Measurements from ENCODE around the gene FAM174B. TPM values are rescaled to one million over a fixed set of nuclear protein-coding genes. Genes with fewer than 3 reads are reported as not detected.

The FAM174B gene
- total and polyA plus RNA-seq, 7 donors, result 7.6 to 22.1 (median 11.0) TPM

GRCh38 chr15:92653836-92654539 lies 1.6 kb downstream of the FAM174B start:
- DNase-seq, result no peak
- Histone ChIP-seq H3K36me3 (ENCODE audit: insufficient read depth in 1 of 2, low read depth in 1 of 2) (no peaks in the 10 kb centered on the region), H3K27ac (no peak overlapping the region), H3K4me3 (peak overlapping the region; percentile 73), H3K9me3 (no peaks in the 10 kb centered on the region), H3K4me1 (no peaks in the 10 kb centered on the region), H3K27me3 (ENCODE audit: insufficient read depth in 3 of 3, low read length in 2 of 3) (peaks cover 0 to 6% (median 0%) of the 10 kb centered on the region in 3 donors)
- WGBS, 3 donors, result 77 to 80% (median 79%) methylated on average over 7 of the region's 7 CpGs
- ATAC-seq, result peak in 1 of 4 donors; percentile 39
- TF ChIP-seq, protein P1, sequence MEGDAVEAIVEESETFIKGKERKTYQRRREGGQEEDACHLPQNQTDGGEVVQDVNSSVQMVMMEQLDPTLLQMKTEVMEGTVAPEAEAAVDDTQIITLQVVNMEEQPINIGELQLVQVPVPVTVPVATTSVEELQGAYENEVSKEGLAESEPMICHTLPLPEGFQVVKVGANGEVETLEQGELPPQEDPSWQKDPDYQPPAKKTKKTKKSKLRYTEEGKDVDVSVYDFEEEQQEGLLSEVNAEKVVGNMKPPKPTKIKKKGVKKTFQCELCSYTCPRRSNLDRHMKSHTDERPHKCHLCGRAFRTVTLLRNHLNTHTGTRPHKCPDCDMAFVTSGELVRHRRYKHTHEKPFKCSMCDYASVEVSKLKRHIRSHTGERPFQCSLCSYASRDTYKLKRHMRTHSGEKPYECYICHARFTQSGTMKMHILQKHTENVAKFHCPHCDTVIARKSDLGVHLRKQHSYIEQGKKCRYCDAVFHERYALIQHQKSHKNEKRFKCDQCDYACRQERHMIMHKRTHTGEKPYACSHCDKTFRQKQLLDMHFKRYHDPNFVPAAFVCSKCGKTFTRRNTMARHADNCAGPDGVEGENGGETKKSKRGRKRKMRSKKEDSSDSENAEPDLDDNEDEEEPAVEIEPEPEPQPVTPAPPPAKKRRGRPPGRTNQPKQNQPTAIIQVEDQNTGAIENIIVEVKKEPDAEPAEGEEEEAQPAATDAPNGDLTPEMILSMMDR (IDR thresholded peaks at IDR 0.05), result no peak
- intact Hi-C loops (cut with DNase I), result loop anchor here in 1 of 2 donors (10.0 kb wide), 1 partner anchor 49 kb away; no protein-coding TSS in a partner anchor

- intact Hi-C loops (cut with DNase I), result loop anchor here in 1 of 2 donors (10.0 kb wide), 1 partner anchor 49 kb away; no protein-coding TSS in a partner anchor
- DNase-seq (no peak), ATAC-seq (no peak)
- no peaks in the 10 kb centered on the region for H3K4me1 ChIP-seq
- no peak overlapping the region for H3K27ac ChIP-seq
- 90 to 92% (median 92%) methylated on average over 5 of the region's 5 CpGs for WGBS, 3 donors
- TF ChIP-seq, protein P1 (IDR thresholded peaks at IDR 0.05), result no peak
- no peaks in the 10 kb centered on the region for H3K36me3 ChIP-seq (ENCODE audit: insufficient read depth in 1 of 2, low read depth in 1 of 2)
- no peaks in the 10 kb centered on the region for H3K9me3 ChIP-seq
- peaks cover 0 to 6% (median 0%) of the 10 kb centered on the region in 3 donors for H3K27me3 ChIP-seq (ENCODE audit: insufficient read depth in 3 of 3, low read length in 2 of 3)
- no peak overlapping the region for H3K4me3 ChIP-seq
Measured at GRCh38 chr15:92653366-92653765, 2.2 kb downstream of the FAM174B start.

DNA sequence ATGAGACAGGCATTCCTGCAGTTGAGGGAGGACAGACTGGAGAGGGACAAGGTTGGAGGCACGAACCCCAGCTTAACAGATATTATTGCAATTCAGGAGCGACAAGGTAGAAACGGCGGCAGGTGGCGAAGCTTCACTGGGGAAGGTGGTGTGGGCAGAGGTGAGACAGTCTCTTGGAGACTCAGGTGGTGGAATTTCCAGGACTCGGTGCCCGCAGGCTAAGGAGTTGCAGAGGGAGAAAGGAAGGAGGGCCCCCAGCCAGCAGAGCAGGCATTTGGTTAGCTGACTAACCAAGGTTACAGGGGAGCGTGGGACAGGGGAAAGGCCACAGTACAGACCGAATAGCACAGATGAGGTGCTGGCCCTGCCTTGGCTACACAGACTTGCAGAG lies 3.0 kb downstream of the FAM174B start:
- H3K27ac ChIP-seq, result no peak overlapping the region
- H3K4me1 ChIP-seq, result no peaks in the 10 kb centered on the region
- no peak for DNase-seq

GRCh38 chr15:92651877-92652575 lies 3.5 kb downstream of the FAM174B start:
- H3K9me3 ChIP-seq, result no peaks in the 10 kb centered on the region
- DNase-seq, result no peak

More for the DNA sequence above, 3.0 kb downstream of the FAM174B start:
- TF ChIP-seq, protein P1 (IDR thresholded peaks at IDR 0.05), result no peak
- H3K36me3 ChIP-seq (ENCODE audit: insufficient read depth in 1 of 2, low read depth in 1 of 2), result no peaks in the 10 kb centered on the region
- H3K4me3 ChIP-seq, result no peak overlapping the region
- H3K9me3 ChIP-seq, result no peaks in the 10 kb centered on the region
- intact Hi-C loops (cut with DNase I), result loop anchor here in 1 of 2 donors (10.0 kb wide), 1 partner anchor 48 kb away; no protein-coding TSS in a partner anchor
- WGBS, 3 donors, result 95 to 97% (median 96%) methylated on average over 9 of the region's 9 CpGs
- ATAC-seq, result no peak
- H3K27me3 ChIP-seq (ENCODE audit: insufficient read depth in 3 of 3, low read length in 2 of 3), result peaks cover 0 to 6% (median 0%) of the 10 kb centered on the region in 3 donors

More at GRCh38 chr15:92651877-92652575, 3.5 kb downstream of the FAM174B start:
- intact Hi-C loops (cut with DNase I), result loop anchor here in 1 of 2 donors (10.0 kb wide), 1 partner anchor 47 kb away; no protein-coding TSS in a partner anchor
- Histone ChIP-seq H3K4me1 (no peaks in the 10 kb centered on the region), H3K4me3 (no peak overlapping the region), H3K27me3 (ENCODE audit: insufficient read depth in 3 of 3, low read length in 2 of 3) (peaks cover 0 to 6% (median 0%) of the 10 kb centered on the region in 3 donors), H3K36me3 (ENCODE audit: insufficient read depth in 1 of 2, low read depth in 1 of 2) (no peaks in the 10 kb centered on the region), H3K27ac (no peak overlapping the region)
- ATAC-seq, result no peak
- 84 to 87% (median 84%) methylated on average over 10 of the region's 10 CpGs for WGBS, 3 donors
- TF ChIP-seq, protein P1 (IDR thresholded peaks at IDR 0.05), result no peak
